Right renal pelvis (tissue), 4 donors: ENCODE results near the gene ANTXR1. TPM values are rescaled to one million over a fixed set of nuclear protein-coding genes. Genes with fewer than 3 reads are reported as not detected.

Experiments
- DNase-seq, 4 donors: peaks; one replicate each; pipeline ENCODE4 v3.0.0-alpha.2; 2013; ENCODE audit warnings: low read depth in 4 of 4, low spot score in 3 of 4, missing footprints in 1 of 4
- polyA plus RNA-seq, 4 donors: library from polyadenylated mRNA; unstranded; fragments of 120-200 nt; gene quantifications; one replicate each; pipeline ENCODE4 v1.2.1, GENCODE V29; 2013; ENCODE audit not compliant: insufficient read length in 4 of 4

ANTXR1 gene
- polyA plus RNA-seq, 4 donors: 81.3 to 100 (median 95.3) TPM

- DNase-seq: no peak
Measured at GRCh38 chr2:69001879-69002278, 11.1 kb upstream of the ANTXR1 start.

GRCh38 chr2:69003731-69004130, 9.2 kb upstream of the ANTXR1 start:
- DNase-seq: no peak

GRCh38 chr2:69007169-69007568, 5.8 kb upstream of the ANTXR1 start:
- DNase-seq: no peak

GRCh38 chr2:69007603-69008002, 5.4 kb upstream of the ANTXR1 start:
- no peak for DNase-seq

- no peak for DNase-seq
Measured at GRCh38 chr2:69010437-69011194, 2.4 kb upstream of the ANTXR1 start.

GRCh38 chr2:69011611-69012157, 1.3 kb upstream of the ANTXR1 start:
- DNase-seq: no peak

GRCh38 chr2:69012310-69013141, 453 bp upstream of the ANTXR1 start:
- peak in 3 of 4 donors; percentile 62 to 67 (median 67) for DNase-seq

- DNase-seq: no peak
Measured at GRCh38 chr2:69013840-69014821, 1.2 kb downstream of the ANTXR1 start.

GRCh38 chr2:69017080-69017479, 4.1 kb downstream of the ANTXR1 start:
- DNase-seq: no peak

GRCh38 chr2:69017835-69018234, 4.9 kb downstream of the ANTXR1 start:
- no peak for DNase-seq

- no peak for DNase-seq
Measured at GRCh38 chr2:69018678-69019095, 5.7 kb downstream of the ANTXR1 start.

- no peak for DNase-seq
Measured at GRCh38 chr2:69020496-69021426, 7.8 kb downstream of the ANTXR1 start.

- DNase-seq: no peak
Measured at GRCh38 chr2:69021727-69022126, 8.7 kb downstream of the ANTXR1 start.

- no peak for DNase-seq
Measured at GRCh38 chr2:69022548-69022947, 9.6 kb downstream of the ANTXR1 start.

GRCh38 chr2:69023236-69023635, 10.3 kb downstream of the ANTXR1 start:
- DNase-seq: no peak

GRCh38 chr2:69026026-69026425, 13.0 kb downstream of the ANTXR1 start:
- DNase-seq: no peak

GRCh38 chr2:69026691-69027459, 13.9 kb downstream of the ANTXR1 start:
- DNase-seq: no peak

- no peak for DNase-seq
Measured at GRCh38 chr2:69030800-69031428, 17.9 kb downstream of the ANTXR1 start.
